GM12874 (cell line): ENCODE results near the gene SHH.

ENCODE experiments used
- CTCF ChIP-seq: IDR thresholded peaks from 2 replicates; pipeline ENCODE4 v1.5.1; 2011; ENCODE audit warnings: low read depth, mild to moderate bottlenecking, control low read depth, low read length, moderate library complexity; ENCODE audit not compliant: insufficient read depth

The SHH gene

GRCh38 chr7:155846936-155847335 lies 34.7 kb upstream of the SHH start:
- no peak for TF ChIP-seq CTCF

- no peak for TF ChIP-seq CTCF
Observed at GRCh38 chr7:155846156-155846555, 33.9 kb upstream of the SHH start.

GRCh38 chr7:155845226-155845625 lies 33.0 kb upstream of the SHH start:
- no peak for TF ChIP-seq CTCF

- TF ChIP-seq CTCF, result no peak
Observed at GRCh38 chr7:155844526-155844925, 32.3 kb upstream of the SHH start.

- no peak for TF ChIP-seq CTCF
Observed at GRCh38 chr7:155844019-155844453, 31.8 kb upstream of the SHH start.

GRCh38 chr7:155843426-155844018 lies 31.3 kb upstream of the SHH start:
- TF ChIP-seq CTCF, result no peak

GRCh38 chr7:155842496-155843265 lies 30.4 kb upstream of the SHH start:
- TF ChIP-seq CTCF, result no peak
